Heart left ventricle (tissue), 16 donors: ENCODE measurements around the gene CARS1. TPM values are rescaled to one million over a fixed set of nuclear protein-coding genes. Genes with fewer than 3 reads are reported as not detected.
"Not testable (repeated sequence)": the region's sequence is repeated elsewhere in the genome, so short reads cannot be mapped to it uniquely, and the experiment has no call there.

Experiments
- ATAC-seq, 4 donors: fragments of 200-7000 bp; cut with Tn5 transposase; one replicate each; pipeline ENCODE4 v1.9.1; 2020 to 2022; ENCODE audit warnings: moderate library complexity in 4 of 4, mild to moderate bottlenecking in 3 of 4, moderate number of reproducible peaks in 1 of 4
- DNase-seq, 5 donors: peaks; one replicate each; pipeline ENCODE4 v3.0.0-alpha.2; 2020
- H3K27ac ChIP-seq, 12 donors: fragments of 200-600 bp; sonication (generic) in 4 of 12; one replicate each; pipeline versions ENCODE4 v1.5.0 to v1.8.0; 2016 to 2022; ENCODE audit warnings: mild to moderate bottlenecking in 2 of 12
- H3K27me3 ChIP-seq, 9 donors: fragments of 200-600 bp; sonication (generic) in 2 of 9; one replicate each; pipeline versions ENCODE4 v1.5.1 to v1.8.0; 2016 to 2022; ENCODE audit warnings: mild to moderate bottlenecking in 3 of 9
- H3K36me3 ChIP-seq, 9 donors: fragments of 200-600 bp; sonication (generic) in 2 of 9; one replicate each; pipeline versions ENCODE4 v1.5.0 to v1.8.0; 2018 to 2022; ENCODE audit warnings: mild to moderate bottlenecking in 2 of 9
- H3K4me1 ChIP-seq, 12 donors: fragments of 200-600 bp; sonication (generic) in 4 of 12; one replicate each; pipeline versions ENCODE4 v1.5.0 to v1.8.0; 2016 to 2022; ENCODE audit warnings: mild to moderate bottlenecking in 3 of 12
- H3K4me3 ChIP-seq, 12 donors: fragments of 200-600 bp; sonication (generic) in 4 of 12; one replicate each; pipeline versions ENCODE4 v1.5.0 to v1.8.0; 2017 to 2022; ENCODE audit warnings: mild to moderate bottlenecking in 9 of 12, moderate library complexity in 4 of 12
- H3K9me3 ChIP-seq, 12 donors: fragments of 200-600 bp; sonication (generic) in 4 of 12; one replicate each; pipeline versions ENCODE4 v1.5.0 to v1.8.0; 2016 to 2022; ENCODE audit warnings: mild to moderate bottlenecking in 1 of 12
- CTCF ChIP-seq, 12 donors: fragments of 200-600 bp; sonication (generic) in 4 of 12; IDR thresholded peaks; one replicate each; pipeline versions ENCODE4 v1.5.0 to v1.8.0; 2018 to 2022; ENCODE audit warnings: antibody characterized with exemption in 12 of 12, mild to moderate bottlenecking in 5 of 12
- POLR2A ChIP-seq, 2 donors: fragments of 450-650 bp; IDR thresholded peaks; one replicate each; pipeline ENCODE4 v1.6.1; 2017; ENCODE audit warnings: antibody characterized with exemption in 2 of 2, mild to moderate bottlenecking in 2 of 2, moderate library complexity in 2 of 2
- WGBS, 4 donors: extraction: QIAGEN DNeasy Blood & Tissue Kit in 2 of 4; methylation state at CpG; one replicate each; pipeline versions ENCODE4 v1.1.5 to v1.1.7; 2013 to 2018; 5-methylcytosine and 5-hydroxymethylcytosine counted together
- intact Hi-C, 10 donors: fragments of 100-400 bp; cut with DNase I; formaldehyde crosslinking; loops; one replicate each; pipeline versions ENCODE4 v1.11.1 to v1.14.2; 2022
- polyA plus RNA-seq, 2 donors: library from polyadenylated mRNA; stranded (reverse); fragments of 200-250 nt; gene quantifications; one replicate each; pipeline ENCODE4 v1.2.3, GENCODE V29; 2013
- total RNA-seq, 9 donors: library from RNA; depleted of rRNA in 2 of 9; stranded (reverse); fragments of >200 nt in 2 of 9; fragmentation: NEBNext Ultra II Directional in 3 of 9; extraction: Animal tissue kit (Norgen Biotek cat#: 25700) in 3 of 9; gene quantifications; one replicate each; pipeline versions ENCODE4 v1.1.0 to v1.2.4, GENCODE V29; 2016 to 2023
- donor health status: ischemic (EF 13 %, LVEDD 7.1; RV severe dilation, severe dysfunction).
- donor health status: healthy with polysubstance abuse.
- donor health status: DM: no; HTN: yes; CAD: no.
- donor health status: DM: no; HTN: no; CAD: no.
- donor health status: ischemic (EF 25% LVEDD 6.9; RV normal size, moderate dysfunction).
- donor health status: ischemic (EF 25% LVEDD 5.7; RV mildly dilated, moderate dysfunction).
- donor health status: healthy.
- donor health status: DM: yes; HTN: yes; CAD: no.
- donor health status: ischemic (EF 35%, LVEDD 5.7; RV mildly dilated, moderate dysfunction).
- donor health status: nonischemic (EF 11% LVEDD 7.7; RV severe dilation, severe dysfunction).
- donor health status: DM: yes; HTN: yes; CAD: no.
- donor health status: PGD.
- donor health status: ischemic (EF 29% LVEDD 5.4; RV normal size, mild dysfunction).
- donor health status: nonischemic (EF 23%, LVEDD 6.1; RV moderate dilation, normal function).

The CARS1 gene
- total and polyA plus RNA-seq, 11 donors, result 9.3 to 30.5 (median 18.5) TPM

DNA sequence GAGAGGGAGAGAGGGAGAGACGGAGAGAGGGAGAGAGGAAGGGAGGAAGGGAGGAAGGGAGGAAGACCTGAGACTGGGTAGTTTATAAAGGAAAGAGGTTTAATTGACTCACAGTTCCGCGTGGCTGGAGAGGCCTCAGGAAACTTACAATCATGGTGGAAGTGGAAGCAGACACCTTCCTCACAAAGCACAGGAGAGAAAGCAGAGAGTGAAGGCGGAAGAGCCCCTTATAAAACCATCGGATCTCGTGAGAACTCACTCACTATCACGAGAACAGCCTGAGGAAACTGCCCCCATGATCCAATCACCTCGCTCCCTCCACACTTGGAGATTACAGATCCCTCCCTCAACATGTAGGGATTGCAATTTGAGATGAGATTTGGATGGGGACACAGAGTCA lies 12.2 kb upstream of the CARS1 start:
- no peak for ATAC-seq
- H3K27me3 ChIP-seq, result no peaks in the 10 kb centered on the region
- TF ChIP-seq CTCF (IDR thresholded peaks at IDR 0.05) (no peak), POLR2A (IDR thresholded peaks at IDR 0.05) (no peak)
- 73 to 83% (median 79%) methylated on average over 7 to 8 of the region's 8 CpGs for WGBS, 4 donors
- intact Hi-C loops, result no loop called here
- DNase-seq, result no peak
- H3K4me3 ChIP-seq, result no peak overlapping the region
- no peaks in the 10 kb centered on the region for H3K36me3 ChIP-seq
- peaks cover 0 to 24% (median 5%) of the 10 kb centered on the region in 12 donors for H3K4me1 ChIP-seq
- H3K9me3 ChIP-seq, result no peaks in the 10 kb centered on the region
- H3K27ac ChIP-seq, result no peak overlapping the region

DNA sequence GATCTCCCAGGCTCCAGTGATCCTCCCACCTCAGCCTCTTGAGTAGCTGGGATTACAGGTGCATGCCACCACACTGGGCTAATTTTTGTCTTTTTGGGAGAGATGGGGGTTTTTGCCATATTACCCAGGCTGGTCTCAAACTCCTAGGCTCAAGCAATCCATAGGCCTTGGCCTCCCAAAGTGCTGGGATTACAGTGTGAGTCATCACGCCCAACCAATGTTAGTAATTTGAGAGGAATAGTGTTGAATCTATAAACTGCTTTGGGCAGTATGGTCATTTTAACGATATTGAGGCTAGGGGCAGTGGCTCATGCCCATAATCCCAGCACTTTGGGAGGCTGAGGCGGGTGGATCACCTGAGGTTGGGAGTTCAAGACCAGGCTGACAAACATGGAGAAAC lies 9.1 kb upstream of the CARS1 start:
- peak in 1 of 5 donors; percentile 1 for DNase-seq
- H3K4me1 ChIP-seq, H3K27me3 ChIP-seq, H3K36me3 ChIP-seq, ATAC-seq, H3K27ac ChIP-seq, H3K9me3 ChIP-seq, intact Hi-C loops, H3K4me3 ChIP-seq: not testable (repeated sequence)
- 92 to 96% (median 96%) methylated on average over 3 of the region's 3 CpGs for WGBS, 4 donors

DNA sequence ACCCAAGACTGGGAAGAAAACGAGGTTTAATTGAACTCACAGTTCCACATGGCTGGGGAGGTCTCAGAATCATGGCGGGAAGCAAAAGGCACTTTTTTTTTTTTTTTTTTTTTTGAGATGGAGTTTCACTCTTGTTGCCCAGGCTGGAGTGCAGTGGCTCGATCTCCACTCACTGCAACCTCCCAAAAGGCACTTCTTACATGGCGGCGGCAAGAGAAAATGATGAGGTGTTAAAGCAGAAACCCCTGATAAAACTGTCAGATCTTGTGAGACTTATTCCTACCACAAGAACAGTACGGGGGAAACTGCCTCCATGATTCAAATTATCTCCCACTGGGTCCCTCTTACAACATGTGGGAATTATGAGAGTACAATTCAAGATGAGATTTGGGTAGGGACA lies 7.5 kb upstream of the CARS1 start:
- not testable (repeated sequence) for ATAC-seq, H3K27ac ChIP-seq
- WGBS, 4 donors, result 89 to 91% (median 90%) methylated on average over 6 of the region's 6 CpGs

DNA sequence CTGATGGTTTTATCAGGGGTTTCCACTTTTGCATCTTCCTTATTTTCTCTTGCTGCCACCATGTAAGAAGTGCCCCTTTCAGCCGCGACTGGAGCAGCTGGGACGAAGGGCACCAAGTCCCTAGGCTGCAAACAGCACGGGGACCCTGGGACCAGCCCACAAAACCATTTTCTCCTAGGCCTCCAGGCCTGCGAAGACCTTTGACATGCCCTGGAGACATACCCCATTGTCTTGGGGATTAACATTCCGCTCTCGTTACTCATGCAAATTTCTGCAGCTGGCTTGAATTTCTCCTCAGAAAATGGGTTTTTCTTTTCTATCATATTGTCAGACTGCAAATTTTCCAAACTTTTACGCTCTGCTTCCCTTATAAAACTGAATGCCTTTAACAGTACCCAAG lies 6.7 kb upstream of the CARS1 start:
- H3K27ac ChIP-seq, H3K27me3 ChIP-seq, intact Hi-C loops, H3K36me3 ChIP-seq, H3K9me3 ChIP-seq, H3K4me3 ChIP-seq, ATAC-seq, H3K4me1 ChIP-seq: not testable (repeated sequence)
- WGBS, 4 donors, result 68 to 85% (median 75%) methylated on average over 8 of the region's 8 CpGs
- DNase-seq, result peak in 1 of 5 donors; percentile 15

More for the DNA sequence above, 7.5 kb upstream of the CARS1 start:
- intact Hi-C loops, H3K4me1 ChIP-seq, H3K4me3 ChIP-seq, H3K36me3 ChIP-seq, DNase-seq, H3K9me3 ChIP-seq, H3K27me3 ChIP-seq: not testable (repeated sequence)

DNA sequence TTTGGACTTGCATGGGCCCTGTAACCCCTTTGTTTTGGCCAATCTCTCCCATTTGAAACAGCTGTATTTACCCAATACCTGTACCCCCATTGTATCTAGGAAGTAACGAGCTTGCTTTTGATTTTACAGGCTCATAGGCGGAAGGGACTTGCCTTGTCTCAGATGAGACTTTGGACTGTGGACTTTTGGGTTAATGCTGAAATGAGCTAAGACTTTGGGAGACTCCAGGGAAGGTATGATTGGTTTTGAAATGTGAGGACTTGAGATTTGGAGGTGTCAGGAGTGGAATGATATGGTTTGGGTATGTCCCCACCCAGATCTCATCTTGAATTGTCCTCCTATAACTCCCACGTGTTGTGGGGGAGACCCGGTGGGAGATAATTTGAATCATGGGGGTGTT lies 6.2 kb upstream of the CARS1 start:
- intact Hi-C loops, H3K4me3 ChIP-seq, H3K9me3 ChIP-seq, H3K36me3 ChIP-seq, ATAC-seq, H3K27ac ChIP-seq, DNase-seq, H3K27me3 ChIP-seq, H3K4me1 ChIP-seq: not testable (repeated sequence)
- WGBS, 4 donors, result 79 to 89% (median 85%) methylated on average over 4 of the region's 4 CpGs

DNA sequence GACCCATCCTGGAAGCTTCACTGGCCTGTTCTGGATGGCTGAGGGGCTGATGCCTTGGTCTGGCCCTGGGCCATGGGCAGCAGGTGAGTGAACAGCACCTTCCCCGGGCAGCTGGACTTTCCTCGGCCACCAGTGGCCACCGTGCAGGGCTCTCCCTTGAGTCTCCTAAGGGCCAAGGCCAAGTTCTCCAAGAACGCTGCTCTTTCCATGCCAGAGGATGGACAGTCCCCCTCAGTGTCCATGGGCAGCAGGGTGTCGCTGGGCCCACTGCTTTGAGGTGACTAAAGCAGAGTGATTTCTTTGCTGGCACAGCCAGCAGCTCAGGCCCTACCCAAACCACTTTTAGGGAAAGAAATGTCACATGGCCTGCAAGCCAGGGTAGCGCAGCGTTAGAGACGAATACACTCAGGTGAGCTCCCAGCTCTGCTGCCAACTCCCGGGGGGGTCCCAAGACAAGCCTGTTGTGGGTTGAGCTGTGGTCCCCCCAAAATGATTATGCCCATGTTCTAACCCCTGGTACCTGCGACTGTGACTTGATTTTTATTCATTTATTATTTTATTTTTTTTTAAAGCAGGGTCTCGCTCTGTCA lies 3.3 kb upstream of the CARS1 start:
- peak in 1 of 5 donors; percentile 6 for DNase-seq
- TF ChIP-seq POLR2A (IDR thresholded peaks at IDR 0.05), result no peak
- TF ChIP-seq CTCF (IDR thresholded peaks at IDR 0.05), result no peak
- Histone ChIP-seq H3K27me3 (no peaks in the 10 kb centered on the region), H3K9me3 (no peaks in the 10 kb centered on the region), H3K4me1 (peaks cover 0 to 25% (median 17%) of the 10 kb centered on the region in 12 donors), H3K4me3 (no peak overlapping the region), H3K27ac (no peak overlapping the region), H3K36me3 (no peaks in the 10 kb centered on the region)
- WGBS, 4 donors, result 90 to 95% (median 93%) methylated on average over 10 to 11 of the region's 11 CpGs
- intact Hi-C loops, result no loop called here
- no peak for ATAC-seq
